ENCODE data around the gene ARPC1A. TPM values are rescaled to one million over a fixed set of nuclear protein-coding genes. Genes with fewer than 3 reads are reported as not detected.

The ARPC1A gene
- total and polyA plus RNA-seq, 2 of the 8 experiments (the other 6 are each of a cell fraction or from before 2014, with no cell fraction given) = 123 to 155 TPM

- H4K20me1 ChIP-seq (replicated peaks in 1 of 2; ENCODE audit: control insufficient read depth in 1 of 2, insufficient read depth in 2 of 2, low read length in 2 of 2) = peaks cover 12 to 17% of the 10 kb centered on the region in 2 experiments
- H2AK5ac ChIP-seq (ENCODE audit: low read depth, low read length) = 0 out of 2 replicates have a peak overlapping the region, but pooled peaks have one; percentile 46
- peaks cover 20% of the 10 kb centered on the region for H3K79me1 ChIP-seq (ENCODE audit: low read depth, low read length)
- 0 out of 2 replicates have a peak overlapping the region, but pooled peaks have one; percentile 1 for H2AFZ ChIP-seq (ENCODE audit: low read length)
- H2BK12ac ChIP-seq (ENCODE audit: low read depth, low read length) = peak overlapping the region; percentile 55; the same call in 1 of the 2 replicates
- H3K23me2 ChIP-seq (ENCODE audit: low read depth, low read length) = peaks cover 13% of the 10 kb centered on the region
- peak overlapping the region; percentile 92 to 99 (median 96) for H3K9ac ChIP-seq (replicated peaks in 1 of 4; ENCODE audit: extremely low read depth in 1 of 4, low read depth in 3 of 4, low read length in 3 of 4)
- no peak overlapping the region for H3K23ac ChIP-seq (ENCODE audit: insufficient read length)
- CTCF ChIA-PET (ENCODE audit: partially characterized antibody) = interaction anchor here (0.8 to 1.3 kb wide), 6 partner anchors 9 to 84 kb away, joined by 3 to 8 read pairs (median 3); partner anchors contain the start of gene ARPC1A
- H3K27ac ChIP-seq (ENCODE audit: low read depth, low read length) = peak overlapping the region; percentile 100
- 2% methylated on average over 18 of the region's 18 CpGs; no CpG with 5 or more reads in 1 of the 2 experiments for WGBS, 2 experiments (ENCODE audit: extremely low coverage in 1 of 2, insufficient coverage in 1 of 2, insufficient read length in 1 of 2, insufficient replicate concordance in 2 of 2, low coverage in 1 of 2, low lambda C conversion rate in 2 of 2, missing lambda C conversion rate in 1 of 2)
- H4K5ac ChIP-seq (ENCODE audit: insufficient read length, low read depth, low read length) = peak overlapping the region; percentile 60
- H3K56ac ChIP-seq (replicated peaks; ENCODE audit: insufficient read length, low read depth, low read length) = peak overlapping the region; percentile 24
- no peak overlapping the region for H2BK15ac ChIP-seq (ENCODE audit: low read length)
- H2BK5ac ChIP-seq (ENCODE audit: low read depth, low read length) = peak overlapping the region; percentile 100
- POLR2A ChIA-PET (ENCODE audit: partially characterized antibody) = interaction anchor here (0.7 to 8.4 kb wide), 35 partner anchors 9 to 529 kb away, joined by 3 to 150 read pairs (median 6); partner anchors contain the start of genes ARPC1A, ARPC1B, ATP5MF and CPSF4
- no peaks in the 10 kb centered on the region for H3K27me3 ChIP-seq (replicated peaks in 1 of 4; ENCODE audit: control insufficient read depth in 3 of 4, extremely low read depth in 1 of 4, insufficient read depth in 3 of 4, low read length in 3 of 4)
- no peak overlapping the region for H3K14ac ChIP-seq (ENCODE audit: insufficient read length)
- peak overlapping the region; percentile 93 to 99 (median 97) for H3K4me3 ChIP-seq (ENCODE audit: extremely low read depth in 1 of 4, insufficient read depth in 2 of 4, low read depth in 3 of 4, low read length in 4 of 4)
- peaks cover 34 to 64% of the 10 kb centered on the region in 2 experiments for H3K79me2 ChIP-seq (ENCODE audit: control insufficient read depth in 1 of 2, insufficient read depth in 2 of 2, low read length in 2 of 2)
- H2BK120ac ChIP-seq (replicated peaks; ENCODE audit: low read depth, low read length) = no peak overlapping the region
- H3K9me3 ChIP-seq (ENCODE audit: insufficient read depth in 2 of 2, low read depth in 1 of 2, low read length in 1 of 2) = no peaks in the 10 kb centered on the region
- H3K4me2 ChIP-seq (ENCODE audit: insufficient read depth in 1 of 2, low read depth in 2 of 2, low read length in 2 of 2) = peak overlapping the region; percentile 74 to 87
- no peak for DNase-seq (ENCODE audit: low read depth in 1 of 2, low spot score in 2 of 2)
- H4K8ac ChIP-seq (ENCODE audit: extremely low read depth, insufficient read depth, low read length) = no peak overlapping the region
- H3K4me1 ChIP-seq (replicated peaks in 1 of 4; ENCODE audit: control insufficient read depth in 3 of 4, insufficient read depth in 4 of 4, low read length in 3 of 4) = peaks cover 0 to 5% (median 3%) of the 10 kb centered on the region in 4 experiments; a peak in 2 of 7 replicates
- H3K36me3 ChIP-seq (ENCODE audit: control insufficient read depth in 2 of 4, insufficient read depth in 4 of 4, low read length in 3 of 4) = peaks cover 10 to 41% (median 25%) of the 10 kb centered on the region in 4 experiments
- no peak for FAIRE-seq
- no peak overlapping the region for H4K91ac ChIP-seq (replicated peaks; ENCODE audit: insufficient read length, low read length)
- peak overlapping the region; percentile 74; the same call in 1 of the 2 replicates for H3K18ac ChIP-seq (ENCODE audit: extremely low read depth, low read length)
- peak overlapping the region; percentile 46 for H3K4ac ChIP-seq (replicated peaks; ENCODE audit: insufficient read length, low read depth, low read length)
- H2BK20ac ChIP-seq (ENCODE audit: low read length) = no peak overlapping the region
- TF ChIP-seq CHD1 (IDR thresholded peaks at IDR 0.05; ENCODE audit: low read depth, low read length) (no peak), POLR2AphosphoS5 (IDR thresholded peaks at IDR 0.05; ENCODE audit: low read depth, low read length) (no peak), CREB1 (IDR thresholded peaks at IDR 0.05) (no peak), SP1 (IDR thresholded peaks at IDR 0.05; ENCODE audit: low read depth, low read length) (no peak), SP4 (IDR thresholded peaks at IDR 0.05; ENCODE audit: low read length) (no peak)
Measured at GRCh38 chr7:99409192-99409572, 83.5 kb downstream of the ARPC1A start.
